ENCODE data around the gene CCDC200. TPM values are rescaled to one million over a fixed set of nuclear protein-coding genes. Genes with fewer than 3 reads are reported as not detected.

The CCDC200 gene
- not detected in 2 replicates for total RNA-seq

DNA sequence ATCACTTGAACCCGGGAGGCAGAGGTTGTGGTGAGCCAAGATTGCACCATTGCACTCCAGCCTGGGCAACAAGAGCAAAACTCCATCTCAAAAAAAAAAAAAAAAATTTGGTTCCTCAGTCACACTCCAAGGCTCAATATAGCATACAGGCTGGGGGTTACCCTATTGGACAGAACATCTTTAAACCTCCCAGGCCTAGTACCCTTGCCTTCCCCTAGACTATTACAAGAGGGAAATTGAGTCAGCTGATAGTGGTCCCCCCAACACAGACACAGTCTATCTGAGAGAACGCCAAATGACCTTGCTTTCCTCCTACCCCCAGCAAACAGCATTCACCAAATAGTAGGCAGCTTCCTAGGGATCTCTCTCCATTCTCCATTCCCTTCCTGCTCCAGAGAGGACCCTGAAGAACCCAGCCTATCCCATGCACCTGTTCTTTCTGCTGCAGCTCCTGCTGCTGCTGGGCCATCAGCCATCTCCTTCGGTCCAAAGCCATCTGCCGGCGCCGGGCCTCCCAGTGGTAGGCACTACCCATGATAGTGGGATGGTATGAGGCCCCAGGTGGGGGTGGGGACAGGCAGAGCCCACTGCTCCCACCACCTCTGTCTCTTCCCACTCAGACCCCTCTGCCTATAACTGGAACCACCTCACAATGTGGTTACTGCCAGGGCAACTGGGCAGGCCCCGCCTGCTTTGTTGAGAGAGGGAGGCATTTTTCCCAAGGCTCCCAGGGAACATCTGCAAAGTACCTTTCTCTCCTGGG is at the start of gene CCDC200:
CCDC200 (minus strand) TSS at position 604 of the 763 bp plus-strand sequence; CDS start at position 535, 69 bp downstream.

DNA sequence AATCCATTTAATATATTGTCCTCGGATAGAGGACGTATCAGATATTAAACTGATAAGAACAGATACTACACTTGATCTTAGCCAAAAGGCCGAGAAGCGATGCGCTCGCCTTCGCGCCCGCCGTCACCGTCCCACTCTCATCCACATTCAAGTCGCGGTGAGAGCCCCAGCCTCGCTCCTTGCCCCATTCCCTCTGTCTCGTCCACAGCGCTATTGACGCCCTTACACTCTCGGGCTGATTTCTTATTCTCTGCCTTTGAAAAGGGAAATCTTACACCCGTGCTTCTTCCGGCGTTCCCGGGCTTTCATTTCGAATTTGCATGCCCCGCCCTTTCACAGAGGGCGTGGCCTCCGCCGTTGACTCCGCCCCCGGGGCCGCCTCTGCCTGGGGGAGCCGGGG is 5.5 kb upstream of the CCDC200 start, which contains the start of gene RNU2-1:
RNU2-1 (minus strand) TSS at position 101 of the 400 bp plus-strand sequence.

DNA sequence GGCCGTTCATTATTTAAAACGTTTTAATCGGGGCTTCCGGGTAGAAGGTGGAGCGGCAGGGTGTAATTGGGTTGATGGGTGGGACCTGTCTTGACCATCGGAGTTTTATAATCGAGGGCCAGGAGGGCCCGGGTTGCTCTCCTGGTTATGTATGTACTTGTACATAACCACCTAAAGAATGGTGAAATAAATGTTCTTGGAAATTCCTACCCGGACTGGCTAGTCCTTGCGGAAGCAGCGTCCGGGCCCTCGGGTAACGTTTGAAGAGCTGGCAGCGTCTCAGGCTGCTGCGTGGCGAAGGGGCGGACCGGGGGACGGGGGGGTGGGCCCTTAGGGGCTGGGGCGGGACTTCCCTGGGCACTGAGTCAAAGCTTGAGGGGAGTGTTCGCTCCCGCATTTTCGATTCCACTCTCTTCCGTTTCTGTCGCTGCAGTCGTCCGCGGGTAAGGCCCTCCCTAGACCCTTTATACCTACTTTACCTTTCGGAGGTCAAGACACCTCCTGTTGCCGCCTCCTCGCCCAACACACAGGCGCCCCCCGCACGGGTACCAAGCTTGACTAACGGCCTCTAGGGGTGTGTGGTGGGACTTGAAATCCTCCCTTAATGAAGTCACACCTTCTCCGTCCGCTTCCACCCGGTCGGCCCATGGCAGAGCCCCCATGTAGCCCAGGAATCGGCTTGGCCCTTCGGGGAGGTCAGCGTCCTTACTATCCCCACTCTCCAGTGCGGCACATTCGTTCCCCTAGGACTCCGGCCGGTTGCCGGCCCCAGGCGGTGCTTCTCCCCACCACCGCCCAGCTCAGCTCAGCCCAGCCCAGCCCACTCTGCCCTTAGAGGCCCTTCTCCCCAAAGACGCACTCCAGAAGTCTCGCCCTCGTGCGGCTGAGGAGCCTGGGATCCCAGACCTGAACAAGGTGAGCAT is 16.7 kb downstream of the CCDC200 start, which contains the start of gene TMEM106A:
TMEM106A (plus strand) TSS at position 396 of the 923 bp plus-strand sequence. CDS start 1,167 bp downstream, outside the sequence.

Other genes with a start within 250 kb of the CCDC200 start
- gene PTGES3L, start 248.5 kb downstream of the CCDC200 start, total RNA-seq, result 0.12 and 0.44 TPM in 2 replicates
- 12.2 and 13.4 TPM in 2 replicates for gene RUNDC1, start 248.1 kb downstream of the CCDC200 start, total RNA-seq
- gene RPL27, start 230.2 kb downstream of the CCDC200 start, total RNA-seq, result 858 and 1,281 TPM in 2 replicates
- gene IFI35, start 221.8 kb downstream of the CCDC200 start, total RNA-seq, result 26.0 and 32.0 TPM in 2 replicates
- gene VAT1, start 206.2 kb downstream of the CCDC200 start, total RNA-seq, result 179 and 300 TPM in 2 replicates
- gene RND2, start 203.4 kb downstream of the CCDC200 start, total RNA-seq, result 0.44 and 0.50 TPM in 2 replicates
- gene BRCA1, start 103.3 kb downstream of the CCDC200 start, total RNA-seq, result 20.0 and 47.0 TPM in 2 replicates
- gene NBR1, start 57.4 kb downstream of the CCDC200 start, total RNA-seq, result 96.4 and 131 TPM in 2 replicates
- 2.9 and 3.5 TPM in 2 replicates for gene TMEM106A, start 16.7 kb downstream of the CCDC200 start, total RNA-seq
- not detected in 2 replicates for gene RNU2-1, start 5.4 kb upstream of the CCDC200 start, total RNA-seq
- gene ARL4D, start 170.4 kb upstream of the CCDC200 start, total RNA-seq, result 10.6 and 26.1 TPM in 2 replicates

Data from uterine smooth muscle cell (primary cell).